Measurements from ENCODE around the gene HINT2. TPM values are rescaled to one million over a fixed set of nuclear protein-coding genes. Genes with fewer than 3 reads are reported as not detected.

The HINT2 gene
- total and polyA plus RNA-seq, 4 donors, result 16.3 to 57.5 (median 41.4) TPM

- peaks cover 29% of the 10 kb centered on the region for H3K4me1 ChIP-seq (ENCODE audit: control insufficient read depth, insufficient read depth, low read length)
- no peak for DNase-seq (ENCODE audit: low read depth in 4 of 6, low spot score in 6 of 6)
- no peaks in the 10 kb centered on the region for H3K9me3 ChIP-seq (ENCODE audit: control insufficient read depth, insufficient read depth, low read length)
- H3K27me3 ChIP-seq (ENCODE audit: control insufficient read depth, insufficient read depth, low read length), result no peaks in the 10 kb centered on the region
- WGBS (ENCODE audit: insufficient coverage), result 77% methylated on average over 5 of the region's 10 CpGs
- peaks cover 14% of the 10 kb centered on the region for H3K36me3 ChIP-seq (ENCODE audit: control insufficient read depth, insufficient read depth, low read length)
- H3K4me3 ChIP-seq (ENCODE audit: low read depth, low read length), result peak overlapping the region; percentile 68
- peak overlapping the region; percentile 97 for H3K27ac ChIP-seq (ENCODE audit: low read depth, low read length)
Measured at GRCh38 chr9:35813434-35814105, 1.3 kb downstream of the HINT2 start.

- Histone ChIP-seq H3K9me3 (ENCODE audit: control insufficient read depth, insufficient read depth, low read length) (no peaks in the 10 kb centered on the region), H3K27me3 (ENCODE audit: control insufficient read depth, insufficient read depth, low read length) (no peaks in the 10 kb centered on the region), H3K4me1 (ENCODE audit: control insufficient read depth, insufficient read depth, low read length) (peaks cover 29% of the 10 kb centered on the region), H3K27ac (ENCODE audit: low read depth, low read length) (peak within 1 kb of the TSS; percentile 74), H3K36me3 (ENCODE audit: control insufficient read depth, insufficient read depth, low read length) (peaks cover 15% of the 10 kb centered on the region), H3K4me3 (ENCODE audit: low read depth, low read length) (peak within 1 kb of the TSS; percentile 58)
- 0% methylated on average over 26 of the region's 28 CpGs for WGBS (ENCODE audit: insufficient coverage)
- peak; percentile 82 to 99 (median 90) for DNase-seq (ENCODE audit: low read depth in 4 of 6, low spot score in 6 of 6)
Measured at GRCh38 chr9:35812025-35812602, 2.7 kb downstream of the HINT2 start, which contains the start of gene SPAG8. SPAG8 (minus strand) TSS chr9:35812262; CDS start chr9:35812147, 115 bp downstream.

GRCh38 chr9:35811381-35812024, 3.3 kb downstream of the HINT2 start:
- Histone ChIP-seq H3K36me3 (ENCODE audit: control insufficient read depth, insufficient read depth, low read length) (peaks cover 20% of the 10 kb centered on the region), H3K4me1 (ENCODE audit: control insufficient read depth, insufficient read depth, low read length) (peaks cover 29% of the 10 kb centered on the region), H3K4me3 (ENCODE audit: low read depth, low read length) (peak overlapping the region; percentile 58), H3K9me3 (ENCODE audit: control insufficient read depth, insufficient read depth, low read length) (no peaks in the 10 kb centered on the region), H3K27ac (ENCODE audit: low read depth, low read length) (peak overlapping the region; percentile 74), H3K27me3 (ENCODE audit: control insufficient read depth, insufficient read depth, low read length) (no peaks in the 10 kb centered on the region)
- DNase-seq (ENCODE audit: low read depth in 4 of 6, low spot score in 6 of 6), result peak in 1 of 6 donors; percentile 48
- 13% methylated on average over 12 of the region's 12 CpGs for WGBS (ENCODE audit: insufficient coverage)

GRCh38 chr9:35810122-35810521, 4.7 kb downstream of the HINT2 start:
- Histone ChIP-seq H3K36me3 (ENCODE audit: control insufficient read depth, insufficient read depth, low read length) (peaks cover 34% of the 10 kb centered on the region), H3K27ac (ENCODE audit: low read depth, low read length) (no peak overlapping the region), H3K4me3 (ENCODE audit: low read depth, low read length) (no peak overlapping the region), H3K9me3 (ENCODE audit: control insufficient read depth, insufficient read depth, low read length) (no peaks in the 10 kb centered on the region), H3K4me1 (ENCODE audit: control insufficient read depth, insufficient read depth, low read length) (peaks cover 29% of the 10 kb centered on the region), H3K27me3 (ENCODE audit: control insufficient read depth, insufficient read depth, low read length) (no peaks in the 10 kb centered on the region)
- no peak for DNase-seq (ENCODE audit: low read depth in 4 of 6, low spot score in 6 of 6)
- 87% methylated on average over 4 of the region's 7 CpGs for WGBS (ENCODE audit: insufficient coverage)

GRCh38 chr9:35808433-35808832, 6.4 kb downstream of the HINT2 start:
- 96% methylated on average over 9 of the region's 9 CpGs for WGBS (ENCODE audit: insufficient coverage)
- DNase-seq (ENCODE audit: low read depth in 4 of 6, low spot score in 6 of 6), result no peak

GRCh38 chr9:35806101-35806500, 8.7 kb downstream of the HINT2 start:
- no peak for DNase-seq (ENCODE audit: low read depth in 4 of 6, low spot score in 6 of 6)
- Histone ChIP-seq H3K4me1 (ENCODE audit: control insufficient read depth, insufficient read depth, low read length) (peaks cover 4% of the 10 kb centered on the region), H3K27me3 (ENCODE audit: control insufficient read depth, insufficient read depth, low read length) (no peaks in the 10 kb centered on the region), H3K4me3 (ENCODE audit: low read depth, low read length) (no peak overlapping the region), H3K36me3 (ENCODE audit: control insufficient read depth, insufficient read depth, low read length) (peaks cover 52% of the 10 kb centered on the region), H3K27ac (ENCODE audit: low read depth, low read length) (no peak overlapping the region), H3K9me3 (ENCODE audit: control insufficient read depth, insufficient read depth, low read length) (no peaks in the 10 kb centered on the region)
- 99% methylated on average over 7 of the region's 8 CpGs for WGBS (ENCODE audit: insufficient coverage)

More at GRCh38 chr9:35808433-35808832, 6.4 kb downstream of the HINT2 start:
- Histone ChIP-seq H3K27me3 (ENCODE audit: control insufficient read depth, insufficient read depth, low read length) (no peaks in the 10 kb centered on the region), H3K27ac (ENCODE audit: low read depth, low read length) (no peak overlapping the region), H3K9me3 (ENCODE audit: control insufficient read depth, insufficient read depth, low read length) (no peaks in the 10 kb centered on the region), H3K4me3 (ENCODE audit: low read depth, low read length) (no peak overlapping the region), H3K36me3 (ENCODE audit: control insufficient read depth, insufficient read depth, low read length) (peaks cover 41% of the 10 kb centered on the region), H3K4me1 (ENCODE audit: control insufficient read depth, insufficient read depth, low read length) (peaks cover 19% of the 10 kb centered on the region)

GRCh38 chr9:35801328-35802128, 13.3 kb downstream of the HINT2 start:
- no peak for DNase-seq (ENCODE audit: low read depth in 4 of 6, low spot score in 6 of 6)
- Histone ChIP-seq H3K4me1 (ENCODE audit: control insufficient read depth, insufficient read depth, low read length) (no peaks in the 10 kb centered on the region), H3K4me3 (ENCODE audit: low read depth, low read length) (no peak overlapping the region), H3K27ac (ENCODE audit: low read depth, low read length) (no peak overlapping the region), H3K27me3 (ENCODE audit: control insufficient read depth, insufficient read depth, low read length) (no peaks in the 10 kb centered on the region), H3K36me3 (ENCODE audit: control insufficient read depth, insufficient read depth, low read length) (peaks cover 47% of the 10 kb centered on the region), H3K9me3 (ENCODE audit: control insufficient read depth, insufficient read depth, low read length) (no peaks in the 10 kb centered on the region)
- 96% methylated on average over 13 of the region's 13 CpGs for WGBS (ENCODE audit: insufficient coverage)

GRCh38 chr9:35800530-35800929, 14.3 kb downstream of the HINT2 start:
- no peaks in the 10 kb centered on the region for H3K27me3 ChIP-seq (ENCODE audit: control insufficient read depth, insufficient read depth, low read length)
- H3K36me3 ChIP-seq (ENCODE audit: control insufficient read depth, insufficient read depth, low read length), result peaks cover 37% of the 10 kb centered on the region
- WGBS (ENCODE audit: insufficient coverage), result 91% methylated on average over 3 of the region's 7 CpGs

GRCh38 chr9:35798658-35799374, 16.0 kb downstream of the HINT2 start:
- peaks cover 28% of the 10 kb centered on the region for H3K36me3 ChIP-seq (ENCODE audit: control insufficient read depth, insufficient read depth, low read length)
- no peak overlapping the region for H3K27ac ChIP-seq (ENCODE audit: low read depth, low read length)
- 83% methylated on average over 1 of the region's 4 CpGs for WGBS (ENCODE audit: insufficient coverage)
- no peak overlapping the region for H3K4me3 ChIP-seq (ENCODE audit: low read depth, low read length)
- no peaks in the 10 kb centered on the region for H3K27me3 ChIP-seq (ENCODE audit: control insufficient read depth, insufficient read depth, low read length)
- peaks cover 2% of the 10 kb centered on the region for H3K4me1 ChIP-seq (ENCODE audit: control insufficient read depth, insufficient read depth, low read length)
- no peaks in the 10 kb centered on the region for H3K9me3 ChIP-seq (ENCODE audit: control insufficient read depth, insufficient read depth, low read length)
- DNase-seq (ENCODE audit: low read depth in 4 of 6, low spot score in 6 of 6), result no peak

More at GRCh38 chr9:35800530-35800929, 14.3 kb downstream of the HINT2 start:
- Histone ChIP-seq H3K4me3 (ENCODE audit: low read depth, low read length) (no peak overlapping the region), H3K27ac (ENCODE audit: low read depth, low read length) (no peak overlapping the region), H3K9me3 (ENCODE audit: control insufficient read depth, insufficient read depth, low read length) (no peaks in the 10 kb centered on the region), H3K4me1 (ENCODE audit: control insufficient read depth, insufficient read depth, low read length) (no peaks in the 10 kb centered on the region)
- DNase-seq (ENCODE audit: low read depth in 4 of 6, low spot score in 6 of 6), result no peak

All from spinal cord (tissue), 10 donors.